Suprapubic skin (tissue), 4 donors: ENCODE data around the gene KCNA5.

Experiments used
- CTCF ChIP-seq, 2 donors: fragments of 200-600 bp in 1 of 2; fragments of 450-650 bp in 1 of 2; sonication (generic) in 1 of 2; IDR thresholded peaks; one replicate each; pipeline ENCODE4 v1.5.1; 2016 to 2019; ENCODE audit warnings: antibody characterized with exemption in 2 of 2, mild to moderate bottlenecking in 1 of 2, moderate library complexity in 1 of 2
- POLR2A ChIP-seq, 2 donors: fragments of 450-650 bp; IDR thresholded peaks; one replicate each; pipeline ENCODE4 v1.6.1; 2017; ENCODE audit warnings: antibody characterized with exemption in 2 of 2, mild to moderate bottlenecking in 2 of 2, moderate library complexity in 2 of 2
- POLR2AphosphoS5 ChIP-seq, 3 donors: sonication (generic); formaldehyde crosslinking; IDR thresholded peaks; one replicate each; pipeline ENCODE4 v1.6.1; 2017; ENCODE audit warnings: antibody characterized with exemption in 3 of 3

- no peak for TF ChIP-seq POLR2A (IDR thresholded peaks at IDR 0.05)
- TF ChIP-seq CTCF (IDR thresholded peaks at IDR 0.05) = no peak
- no peak for TF ChIP-seq POLR2AphosphoS5 (IDR thresholded peaks at IDR 0.05)
These were observed 19.5 kb downstream of the KCNA5 start for GRCh38 chr12:5063149-5063548.
